ENCODE data around the gene ARMC3. TPM values are rescaled to one million over a fixed set of nuclear protein-coding genes. Genes with fewer than 3 reads are reported as not detected.

The ARMC3 gene
- total and polyA plus RNA-seq, 9 of the 15 experiments (the other 6 are each of a cell fraction or from before 2014, with no cell fraction given) = 0.33 to 1.1 (median 0.62) TPM

DNA sequence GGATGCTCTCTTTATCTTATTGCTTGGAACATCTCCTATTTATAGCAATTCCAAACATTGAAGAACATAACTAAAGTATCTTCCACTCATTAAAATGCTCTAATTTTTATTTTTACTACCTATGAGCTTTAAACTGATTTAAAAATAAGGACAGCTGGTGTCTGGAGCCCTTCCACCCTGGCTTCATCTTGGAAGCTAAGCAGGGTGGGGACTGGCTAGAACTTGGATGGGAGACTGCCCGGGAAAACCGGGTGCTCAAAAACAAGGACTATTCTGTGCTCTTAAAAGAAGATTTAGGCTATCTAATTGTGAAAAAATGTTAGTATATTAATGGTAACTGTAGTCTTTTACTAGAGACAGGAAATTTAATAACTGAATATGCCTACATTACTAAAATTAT is 69.2 kb downstream of the ARMC3 start (continued):
- TF ChIP-seq STAG1 (CRISPR knock-in tag; IDR thresholded peaks at IDR 0.05; ENCODE audit: borderline replicate concordance) (no peak), FOXA3 (CRISPR knock-in tag; conservative IDR thresholded peaks at IDR 0.05 in 1 of 2, IDR thresholded peaks at IDR 0.05 in 1 of 2) (no peak)

DNA sequence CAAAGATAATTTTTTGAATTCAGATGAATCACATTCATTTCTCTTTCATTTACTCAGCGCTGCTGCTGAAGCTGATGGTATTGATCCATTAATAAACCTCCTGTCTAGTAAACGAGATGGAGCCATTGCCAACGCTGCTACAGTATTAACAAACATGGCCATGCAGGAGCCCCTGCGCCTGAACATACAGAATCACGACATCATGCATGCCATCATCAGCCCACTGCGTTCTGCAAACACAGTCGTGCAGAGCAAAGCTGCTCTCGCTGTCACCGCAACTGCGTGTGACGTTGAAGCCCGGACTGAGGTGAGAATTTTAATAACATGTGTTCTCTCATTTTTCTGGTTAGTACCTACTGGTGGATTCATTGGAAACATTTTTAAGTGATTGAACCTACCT is 70.2 kb downstream of the ARMC3 start:
- Histone ChIP-seq H3K36me3 (ENCODE audit: control insufficient read depth, insufficient read depth, low read length) (no peaks in the 10 kb centered on the region), H3K4me2 (ENCODE audit: insufficient read depth, low read length) (no peak overlapping the region), H3K27ac (ENCODE audit: extremely low read depth, low read depth, low read length) (no peak overlapping the region), H4K20me1 (replicated peaks; ENCODE audit: control insufficient read depth, insufficient read depth, low read length) (no peaks in the 10 kb centered on the region), H3K4me1 (replicated peaks in 1 of 2; ENCODE audit: control insufficient read depth in 2 of 2, insufficient read depth in 2 of 2, low read length in 2 of 2) (no peaks in the 10 kb centered on the region), H3K27me3 (ENCODE audit: control insufficient read depth in 2 of 2, insufficient read depth in 2 of 2, low read length in 2 of 2) (no peaks in the 10 kb centered on the region; a peak in 1 of 5 replicates), H2AFZ (ENCODE audit: low read depth, low read length) (no peak overlapping the region), H3K9ac (ENCODE audit: insufficient read depth in 1 of 2, low read depth in 2 of 2, low read length in 2 of 2) (no peak overlapping the region), H3K4me3 (no peak overlapping the region), H3K79me2 (ENCODE audit: control insufficient read depth, insufficient read depth, low read length) (no peaks in the 10 kb centered on the region), H3K9me3 (replicated peaks; ENCODE audit: control insufficient read depth, insufficient read depth, low read depth, low read length) (no peaks in the 10 kb centered on the region), H3K9me1 (ENCODE audit: control insufficient read depth, insufficient read depth, low read length) (no peaks in the 10 kb centered on the region)
- DNase-seq (ENCODE audit: extremely low read depth in 1 of 4, low spot score in 3 of 4) = no peak
- 80% methylated on average over 12 of the region's 12 CpGs for WGBS (ENCODE audit: insufficient coverage, low coverage, missing lambda C conversion rate)
- ChIA-PET POLR2A (interaction anchor here (0.9 kb wide), 1 partner anchor 64 kb away, joined by 3 read pairs; no protein-coding TSS in a partner anchor), CTCF (ENCODE audit: low intra/inter-chr PET ratio) (no interaction called here)
- in situ Hi-C loops (cut with MboI) (no loop called here), intact Hi-C loops (cut with micrococcal nuclease) (no loop called here)
- BruUV-seq (replicated peaks) = no TSS peak
- TF ChIP-seq ZNF699 (CRISPR knock-in tag; IDR thresholded peaks at IDR 0.05; ENCODE audit: insufficient replicate concordance) = no peak
- TF ChIP-seq, protein P1, sequence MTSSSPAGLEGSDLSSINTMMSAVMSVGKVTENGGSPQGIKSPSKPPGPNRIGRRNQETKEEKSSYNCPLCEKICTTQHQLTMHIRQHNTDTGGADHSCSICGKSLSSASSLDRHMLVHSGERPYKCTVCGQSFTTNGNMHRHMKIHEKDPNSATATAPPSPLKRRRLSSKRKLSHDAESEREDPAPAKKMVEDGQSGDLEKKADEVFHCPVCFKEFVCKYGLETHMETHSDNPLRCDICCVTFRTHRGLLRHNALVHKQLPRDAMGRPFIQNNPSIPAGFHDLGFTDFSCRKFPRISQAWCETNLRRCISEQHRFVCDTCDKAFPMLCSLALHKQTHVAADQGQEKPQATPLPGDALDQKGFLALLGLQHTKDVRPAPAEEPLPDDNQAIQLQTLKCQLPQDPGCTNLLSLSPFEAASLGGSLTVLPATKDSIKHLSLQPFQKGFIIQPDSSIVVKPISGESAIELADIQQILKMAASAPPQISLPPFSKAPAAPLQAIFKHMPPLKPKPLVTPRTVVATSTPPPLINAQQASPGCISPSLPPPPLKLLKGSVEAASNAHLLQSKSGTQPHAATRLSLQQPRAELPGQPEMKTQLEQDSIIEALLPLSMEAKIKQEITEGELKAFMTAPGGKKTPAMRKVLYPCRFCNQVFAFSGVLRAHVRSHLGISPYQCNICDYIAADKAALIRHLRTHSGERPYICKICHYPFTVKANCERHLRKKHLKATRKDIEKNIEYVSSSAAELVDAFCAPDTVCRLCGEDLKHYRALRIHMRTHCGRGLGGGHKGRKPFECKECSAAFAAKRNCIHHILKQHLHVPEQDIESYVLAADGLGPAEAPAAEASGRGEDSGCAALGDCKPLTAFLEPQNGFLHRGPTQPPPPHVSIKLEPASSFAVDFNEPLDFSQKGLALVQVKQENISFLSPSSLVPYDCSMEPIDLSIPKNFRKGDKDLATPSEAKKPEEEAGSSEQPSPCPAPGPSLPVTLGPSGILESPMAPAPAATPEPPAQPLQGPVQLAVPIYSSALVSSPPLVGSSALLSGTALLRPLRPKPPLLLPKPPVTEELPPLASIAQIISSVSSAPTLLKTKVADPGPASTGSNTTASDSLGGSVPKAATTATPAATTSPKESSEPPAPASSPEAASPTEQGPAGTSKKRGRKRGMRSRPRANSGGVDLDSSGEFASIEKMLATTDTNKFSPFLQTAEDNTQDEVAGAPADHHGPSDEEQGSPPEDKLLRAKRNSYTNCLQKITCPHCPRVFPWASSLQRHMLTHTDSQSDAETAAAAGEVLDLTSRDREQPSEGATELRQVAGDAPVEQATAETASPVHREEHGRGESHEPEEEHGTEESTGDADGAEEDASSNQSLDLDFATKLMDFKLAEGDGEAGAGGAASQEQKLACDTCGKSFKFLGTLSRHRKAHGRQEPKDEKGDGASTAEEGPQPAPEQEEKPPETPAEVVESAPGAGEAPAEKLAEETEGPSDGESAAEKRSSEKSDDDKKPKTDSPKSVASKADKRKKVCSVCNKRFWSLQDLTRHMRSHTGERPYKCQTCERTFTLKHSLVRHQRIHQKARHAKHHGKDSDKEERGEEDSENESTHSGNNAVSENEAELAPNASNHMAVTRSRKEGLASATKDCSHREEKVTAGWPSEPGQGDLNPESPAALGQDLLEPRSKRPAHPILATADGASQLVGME (CRISPR knock-in tag; IDR thresholded peaks at IDR 0.05) = no peak
- TF ChIP-seq PYGO2 (tag; IDR thresholded peaks at IDR 0.05) = no peak
- TF ChIP-seq RHOXF2B (CRISPR knock-in tag; conservative IDR thresholded peaks at IDR 0.05) = no peak
- TF ChIP-seq, protein P2, sequence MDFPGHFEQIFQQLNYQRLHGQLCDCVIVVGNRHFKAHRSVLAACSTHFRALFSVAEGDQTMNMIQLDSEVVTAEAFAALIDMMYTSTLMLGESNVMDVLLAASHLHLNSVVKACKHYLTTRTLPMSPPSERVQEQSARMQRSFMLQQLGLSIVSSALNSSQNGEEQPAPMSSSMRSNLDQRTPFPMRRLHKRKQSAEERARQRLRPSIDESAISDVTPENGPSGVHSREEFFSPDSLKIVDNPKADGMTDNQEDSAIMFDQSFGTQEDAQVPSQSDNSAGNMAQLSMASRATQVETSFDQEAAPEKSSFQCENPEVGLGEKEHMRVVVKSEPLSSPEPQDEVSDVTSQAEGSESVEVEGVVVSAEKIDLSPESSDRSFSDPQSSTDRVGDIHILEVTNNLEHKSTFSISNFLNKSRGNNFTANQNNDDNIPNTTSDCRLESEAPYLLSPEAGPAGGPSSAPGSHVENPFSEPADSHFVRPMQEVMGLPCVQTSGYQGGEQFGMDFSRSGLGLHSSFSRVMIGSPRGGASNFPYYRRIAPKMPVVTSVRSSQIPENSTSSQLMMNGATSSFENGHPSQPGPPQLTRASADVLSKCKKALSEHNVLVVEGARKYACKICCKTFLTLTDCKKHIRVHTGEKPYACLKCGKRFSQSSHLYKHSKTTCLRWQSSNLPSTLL (IDR thresholded peaks at IDR 0.05) = no peak
- no peak for TF ChIP-seq GATA2 (CRISPR knock-in tag; IDR thresholded peaks at IDR 0.05)
- no peak for TF ChIP-seq CREM (IDR thresholded peaks at IDR 0.05; ENCODE audit: low read depth)
- no peak for TF ChIP-seq SRSF3 (IDR thresholded peaks at IDR 0.05; ENCODE audit: insufficient read depth, low read length)
- no peak for ATAC-seq
- peak; percentile 37 for FAIRE-seq

Data from K562 (cell line).